Measurements from ENCODE around the gene OVCH1.

OVCH1 gene

GRCh38 chr12:29497588-29497987 is at the start of gene OVCH1:
TSS of gene OVCH1 (minus strand) at chr12:29497686. CDS start at chr12:29497686, 0 bp downstream.
- DNase-seq (ENCODE audit: low spot score): no peak

- no peak for DNase-seq (ENCODE audit: low spot score)
These were observed 49.7 kb upstream of the OVCH1 start for GRCh38 chr12:29547151-29547632.

GRCh38 chr12:29546000-29546399 is 48.5 kb upstream of the OVCH1 start:
- no peak for DNase-seq (ENCODE audit: low spot score)

GRCh38 chr12:29545102-29545467 is 47.6 kb upstream of the OVCH1 start:
- DNase-seq (ENCODE audit: low spot score): no peak

- DNase-seq (ENCODE audit: low spot score): no peak
These were observed 47.1 kb upstream of the OVCH1 start for GRCh38 chr12:29544428-29545101.

- DNase-seq (ENCODE audit: low spot score): no peak
These were observed 45.5 kb upstream of the OVCH1 start for GRCh38 chr12:29543036-29543435.

- no peak for DNase-seq (ENCODE audit: low spot score)
These were observed 39.8 kb upstream of the OVCH1 start for GRCh38 chr12:29537298-29537697.

GRCh38 chr12:29534935-29535334 is 37.4 kb upstream of the OVCH1 start:
- no peak for DNase-seq (ENCODE audit: low spot score)

- DNase-seq (ENCODE audit: low spot score): no peak
These were observed 36.5 kb upstream of the OVCH1 start for GRCh38 chr12:29533815-29534489.

- no peak for DNase-seq (ENCODE audit: low spot score)
These were observed 34.0 kb upstream of the OVCH1 start for GRCh38 chr12:29531471-29531870.

GRCh38 chr12:29530436-29530835 is 33.0 kb upstream of the OVCH1 start:
- DNase-seq (ENCODE audit: low spot score): no peak

GRCh38 chr12:29528161-29528560 is 30.7 kb upstream of the OVCH1 start:
- DNase-seq (ENCODE audit: low spot score): no peak

GRCh38 chr12:29521951-29522350 is 24.5 kb upstream of the OVCH1 start:
- no peak for DNase-seq (ENCODE audit: low spot score)

- DNase-seq (ENCODE audit: low spot score): peak; percentile 49
These were observed 22.2 kb upstream of the OVCH1 start for GRCh38 chr12:29519585-29520182.

GRCh38 chr12:29518407-29518806 is 20.9 kb upstream of the OVCH1 start:
- no peak for DNase-seq (ENCODE audit: low spot score)

- peak; percentile 16 for DNase-seq (ENCODE audit: low spot score)
These were observed 19.8 kb upstream of the OVCH1 start for GRCh38 chr12:29517264-29517663.

GRCh38 chr12:29516431-29516875 is 19.0 kb upstream of the OVCH1 start:
- DNase-seq (ENCODE audit: low spot score): peak; percentile 21

GRCh38 chr12:29510591-29511185 is 13.2 kb upstream of the OVCH1 start:
- no peak for DNase-seq (ENCODE audit: low spot score)

GRCh38 chr12:29509503-29509902 is 12.0 kb upstream of the OVCH1 start:
- DNase-seq (ENCODE audit: low spot score): no peak

- DNase-seq (ENCODE audit: low spot score): no peak
These were observed 11.5 kb upstream of the OVCH1 start for GRCh38 chr12:29508949-29509348.

GRCh38 chr12:29505122-29505521 is 7.6 kb upstream of the OVCH1 start:
- no peak for DNase-seq (ENCODE audit: low spot score)

GRCh38 chr12:29503283-29503682 is 5.8 kb upstream of the OVCH1 start:
- DNase-seq (ENCODE audit: low spot score): no peak

GRCh38 chr12:29499235-29499634 is 1.7 kb upstream of the OVCH1 start:
- DNase-seq (ENCODE audit: low spot score): no peak

Data from SW480 (cell line).